Measurements from ENCODE around the gene KRT16.

- TF ChIP-seq, protein P1, sequence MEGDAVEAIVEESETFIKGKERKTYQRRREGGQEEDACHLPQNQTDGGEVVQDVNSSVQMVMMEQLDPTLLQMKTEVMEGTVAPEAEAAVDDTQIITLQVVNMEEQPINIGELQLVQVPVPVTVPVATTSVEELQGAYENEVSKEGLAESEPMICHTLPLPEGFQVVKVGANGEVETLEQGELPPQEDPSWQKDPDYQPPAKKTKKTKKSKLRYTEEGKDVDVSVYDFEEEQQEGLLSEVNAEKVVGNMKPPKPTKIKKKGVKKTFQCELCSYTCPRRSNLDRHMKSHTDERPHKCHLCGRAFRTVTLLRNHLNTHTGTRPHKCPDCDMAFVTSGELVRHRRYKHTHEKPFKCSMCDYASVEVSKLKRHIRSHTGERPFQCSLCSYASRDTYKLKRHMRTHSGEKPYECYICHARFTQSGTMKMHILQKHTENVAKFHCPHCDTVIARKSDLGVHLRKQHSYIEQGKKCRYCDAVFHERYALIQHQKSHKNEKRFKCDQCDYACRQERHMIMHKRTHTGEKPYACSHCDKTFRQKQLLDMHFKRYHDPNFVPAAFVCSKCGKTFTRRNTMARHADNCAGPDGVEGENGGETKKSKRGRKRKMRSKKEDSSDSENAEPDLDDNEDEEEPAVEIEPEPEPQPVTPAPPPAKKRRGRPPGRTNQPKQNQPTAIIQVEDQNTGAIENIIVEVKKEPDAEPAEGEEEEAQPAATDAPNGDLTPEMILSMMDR (conservative IDR thresholded peaks at IDR 0.05) = no peak
- TF ChIP-seq ZFX (IDR thresholded peaks at IDR 0.05) = no peak
Observed at GRCh38 chr17:41657176-41657754, 44.7 kb upstream of the KRT16 start.
